Caki2 (cell line): ENCODE data around the gene COL9A3. TPM values are rescaled to one million over a fixed set of nuclear protein-coding genes. Genes with fewer than 3 reads are reported as not detected.

ENCODE experiments used
- DNase-seq: peaks from one replicate; pipeline ENCODE4 v3.0.0-alpha.2; 2015; ENCODE audit warnings: low read depth
- in situ Hi-C: cut with HindIII; loops from 2 replicates; pipeline ENCODE4 v1.10.0; 2016; ENCODE audit warnings: low sequenced_read_pairs, low pct_unique_long_range_greater_than_20kb, mixed read lengths
- total RNA-seq: library from RNA; depleted of rRNA; stranded (reverse); fragments of >200 nt; shearing (Covaris generic); gene quantifications from 2 replicates; pipeline ENCODE4 v1.2.3, GENCODE V29; 2014; ENCODE audit warnings: low replicate concordance

The COL9A3 gene
- total RNA-seq, 1 experiment from 2014 or later = not detected

GRCh38 chr20:62859721-62860120 is 42.9 kb downstream of the COL9A3 start:
- no peak for DNase-seq
- in situ Hi-C loops = loop anchor here (25.0 kb wide), 1 partner anchor 153 kb away; the partner anchor contains the start of gene BHLHE23

- no peak for DNase-seq
- in situ Hi-C loops = loop anchor here (25.0 kb wide), 1 partner anchor 152 kb away; the partner anchor contains the start of gene BHLHE23
These were observed 43.6 kb downstream of the COL9A3 start for GRCh38 chr20:62860391-62860923.

GRCh38 chr20:62860924-62861691 is 44.3 kb downstream of the COL9A3 start:
- in situ Hi-C loops = loop anchor here (25.0 kb wide), 1 partner anchor 151 kb away; the partner anchor contains the start of gene BHLHE23
- DNase-seq = peak; percentile 33

- in situ Hi-C loops = loop anchor here (25.0 kb wide), 1 partner anchor 150 kb away; the partner anchor contains the start of gene BHLHE23
- DNase-seq = peak; percentile 86
These were observed 45.0 kb downstream of the COL9A3 start, which contains the start of gene TCFL5 for GRCh38 chr20:62861726-62862336. Gene TCFL5 (minus strand): TSS chr20:62861822. CDS start chr20:62861670, 152 bp downstream.

- no peak for DNase-seq
- in situ Hi-C loops = loop anchor here (25.0 kb wide), 1 partner anchor 148 kb away; the partner anchor contains the start of gene BHLHE23
These were observed 47.4 kb downstream of the COL9A3 start for GRCh38 chr20:62864207-62864606.

- in situ Hi-C loops = loop anchor here (25.0 kb wide), 1 partner anchor 140 kb away; the partner anchor contains the start of gene BHLHE23
- DNase-seq = no peak
These were observed 55.5 kb downstream of the COL9A3 start for GRCh38 chr20:62872184-62872847.

GRCh38 chr20:62872862-62873261 is 56.0 kb downstream of the COL9A3 start:
- no peak for DNase-seq
- in situ Hi-C loops = loop anchor here (25.0 kb wide), 1 partner anchor 139 kb away; the partner anchor contains the start of gene BHLHE23

- no peak for DNase-seq
- in situ Hi-C loops = loop anchor here (25.0 kb wide), 1 partner anchor 139 kb away; the partner anchor contains the start of gene BHLHE23
These were observed 56.4 kb downstream of the COL9A3 start for GRCh38 chr20:62873280-62873679.

GRCh38 chr20:62873681-62874031 is 56.8 kb downstream of the COL9A3 start:
- DNase-seq = peak; percentile 77
- in situ Hi-C loops = loop anchor here (25.0 kb wide), 1 partner anchor 139 kb away; the partner anchor contains the start of gene BHLHE23

GRCh38 chr20:62874964-62875344 is 58.1 kb downstream of the COL9A3 start:
- in situ Hi-C loops = loop anchor here (25.0 kb wide), 1 partner anchor 137 kb away; the partner anchor contains the start of gene BHLHE23

GRCh38 chr20:62875419-62876361 is 58.8 kb downstream of the COL9A3 start:
- in situ Hi-C loops = no loop called here
- DNase-seq = peak; percentile 87

More at GRCh38 chr20:62874964-62875344, 58.1 kb downstream of the COL9A3 start:
- no peak for DNase-seq

- DNase-seq = no peak
- in situ Hi-C loops = no loop called here
These were observed 59.7 kb downstream of the COL9A3 start for GRCh38 chr20:62876501-62876901.

GRCh38 chr20:62876902-62877816 is 60.3 kb downstream of the COL9A3 start:
- in situ Hi-C loops = no loop called here
- DNase-seq = no peak

- in situ Hi-C loops = no loop called here
These were observed 61.6 kb downstream of the COL9A3 start for GRCh38 chr20:62878244-62879038.

GRCh38 chr20:62879275-62880146 is 62.7 kb downstream of the COL9A3 start:
- in situ Hi-C loops = no loop called here
- DNase-seq = no peak

More at GRCh38 chr20:62878244-62879038, 61.6 kb downstream of the COL9A3 start:
- DNase-seq = no peak
